GM08714 (cell line): ENCODE results near the gene NEUROG2.

Experiments used
- H3K4me3 ChIP-seq: fragments of 200-500 bp; sonication (Bioruptor generic); 2 replicates; pipeline ENCODE4 v1.5.1; 2014; ENCODE audit warnings: mild to moderate bottlenecking, low read length, inconsistent platforms
- ZNF274 ChIP-seq: IDR thresholded peaks from 2 replicates; pipeline ENCODE4 v1.6.1; 2012; ENCODE audit warnings: mild to moderate bottlenecking, low read depth, low read length

The NEUROG2 gene

GRCh38 chr4:112472318-112472717, 43.7 kb downstream of the NEUROG2 start:
- no peak overlapping the region for H3K4me3 ChIP-seq
- no peak for TF ChIP-seq ZNF274
